HG02588 (cell line): ENCODE results near the gene GRM2.

Experiments
- ATAC-seq: cut with Tn5 transposase; IDR thresholded peaks from one replicate; pipeline ENCODE4 v1.9.1; 2021; ENCODE audit warnings: mild to moderate bottlenecking, moderate library complexity; ENCODE audit not compliant: unreplicated experiment

The GRM2 gene

GRCh38 chr3:51706788-51707731 lies at the start of gene GRM2:
TSS of gene GRM2 (plus strand) at chr3:51707068. CDS start at chr3:51708984, 1,916 bp downstream.
- ATAC-seq, result no peak

GRCh38 chr3:51657234-51657633 lies 49.6 kb upstream of the GRM2 start:
- no peak for ATAC-seq

GRCh38 chr3:51659942-51660341 lies 46.9 kb upstream of the GRM2 start:
- ATAC-seq, result no peak

- no peak for ATAC-seq
These were observed 44.4 kb upstream of the GRM2 start for GRCh38 chr3:51662456-51662855.

- no peak for ATAC-seq
These were observed 38.1 kb upstream of the GRM2 start for GRCh38 chr3:51668756-51669155.

GRCh38 chr3:51669241-51670052 lies 37.4 kb upstream of the GRM2 start:
- ATAC-seq, result no peak

GRCh38 chr3:51670053-51670822 lies 36.6 kb upstream of the GRM2 start:
- ATAC-seq, result no peak

- peak; percentile 72 for ATAC-seq
These were observed 35.8 kb upstream of the GRM2 start, which contains the start of gene TEX264 for GRCh38 chr3:51670823-51671733. TSS of gene TEX264 (plus strand) at chr3:51671252. CDS start at chr3:51674305, 3,053 bp downstream.

- ATAC-seq, result peak; percentile 35
These were observed 35.0 kb upstream of the GRM2 start for GRCh38 chr3:51671734-51672475.

GRCh38 chr3:51673181-51673801 lies 33.6 kb upstream of the GRM2 start:
- no peak for ATAC-seq

GRCh38 chr3:51673802-51674654 lies 32.8 kb upstream of the GRM2 start:
- no peak for ATAC-seq

GRCh38 chr3:51675201-51675611 lies 31.7 kb upstream of the GRM2 start:
- no peak for ATAC-seq

- ATAC-seq, result no peak
These were observed 30.7 kb upstream of the GRM2 start for GRCh38 chr3:51676102-51676640.

- ATAC-seq, result no peak
These were observed 29.5 kb upstream of the GRM2 start for GRCh38 chr3:51677358-51677757.

GRCh38 chr3:51678186-51678585 lies 28.7 kb upstream of the GRM2 start:
- no peak for ATAC-seq

GRCh38 chr3:51678641-51679040 lies 28.2 kb upstream of the GRM2 start:
- ATAC-seq, result no peak

- ATAC-seq, result no peak
These were observed 27.6 kb upstream of the GRM2 start for GRCh38 chr3:51679318-51679717.
